ENCODE results near the gene NPDC1.
A peak's percentile ranks its signal among the peaks of the same experiment; 100 is the strongest.
"Not testable (repeated sequence)": the region's sequence is repeated elsewhere in the genome, so short reads cannot be mapped to it uniquely, and the experiment has no call there.

Gene NPDC1

GRCh38 chr9:137037035-137037434 is 8.9 kb downstream of the NPDC1 start:
- no peak for DNase-seq (ENCODE audit: low read depth)
- H3K4me3 ChIP-seq (ENCODE audit: control insufficient read depth, low read depth, low read length): no peak overlapping the region
- TF ChIP-seq CTCF (IDR thresholded peaks at IDR 0.05; ENCODE audit: control insufficient read depth, insufficient read depth, low read depth, low read length, missing control alignments): no peak

- TF ChIP-seq CTCF (IDR thresholded peaks at IDR 0.05; ENCODE audit: control insufficient read depth, insufficient read depth, low read depth, low read length, missing control alignments): no peak
- H3K4me3 ChIP-seq (ENCODE audit: control insufficient read depth, low read depth, low read length): no peak overlapping the region
- DNase-seq (ENCODE audit: low read depth): no peak
These were observed 10.0 kb downstream of the NPDC1 start for GRCh38 chr9:137035937-137036336.

DNA sequence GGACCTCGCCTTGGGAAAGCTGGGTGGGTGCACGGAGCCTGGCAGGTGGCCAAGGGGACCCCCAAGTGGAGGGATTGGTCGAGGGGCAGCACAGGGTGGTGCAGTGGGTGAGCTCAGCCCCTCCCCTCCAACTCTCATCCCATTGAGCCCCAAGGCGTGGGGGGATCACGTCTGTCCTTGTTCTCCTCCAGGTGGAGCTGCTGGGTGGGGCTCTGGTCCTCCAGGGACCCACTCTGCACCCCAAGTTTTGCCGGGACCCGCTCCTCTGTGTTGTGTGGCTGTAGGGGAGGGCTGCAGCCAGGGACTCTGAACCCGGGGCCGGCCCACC is 10.5 kb downstream of the NPDC1 start:
- H3K4me3 ChIP-seq (ENCODE audit: control insufficient read depth, low read depth, low read length): no peak overlapping the region
- no peak for DNase-seq (ENCODE audit: low read depth)
- no peak for TF ChIP-seq CTCF (IDR thresholded peaks at IDR 0.05; ENCODE audit: control insufficient read depth, insufficient read depth, low read depth, low read length, missing control alignments)

DNA sequence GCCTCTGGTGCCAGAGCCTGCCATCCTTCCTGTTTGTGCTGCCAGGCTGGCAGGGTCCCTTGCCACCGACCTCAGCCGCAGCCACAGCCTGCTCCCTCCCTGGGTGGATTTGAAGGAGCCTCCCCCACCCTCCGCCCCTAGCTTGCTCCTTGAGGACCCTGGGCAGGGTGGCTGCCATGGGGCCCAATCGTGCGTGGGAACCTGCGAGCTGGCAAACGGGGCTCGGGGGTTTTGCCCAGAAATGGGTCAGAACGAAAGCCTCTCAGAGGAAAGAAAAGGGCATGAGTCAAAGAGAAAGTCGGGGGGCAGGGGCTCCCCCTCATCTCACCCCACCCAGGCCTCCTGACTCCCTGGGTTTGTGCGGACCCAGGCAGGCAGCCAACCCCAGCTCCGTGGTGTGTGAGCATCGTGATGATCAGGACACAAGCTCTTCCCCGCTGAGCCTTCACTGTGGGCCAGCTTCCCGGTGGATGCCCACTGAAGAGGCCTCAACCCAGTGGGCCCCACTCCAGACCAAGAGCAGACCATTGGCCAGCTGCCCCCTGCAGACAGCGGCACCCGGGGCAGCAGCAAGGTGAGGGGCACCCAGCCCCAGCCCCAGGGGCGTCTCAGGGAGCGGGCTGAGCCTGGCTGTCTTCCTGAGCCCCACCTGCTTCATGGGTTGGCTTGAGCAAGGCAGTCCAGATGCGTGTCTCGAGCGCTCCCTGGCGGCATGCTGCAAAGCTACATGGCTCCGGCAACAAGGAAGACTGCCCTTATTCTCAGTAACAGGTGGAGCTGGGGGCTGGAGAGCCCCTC is 11.1 kb downstream of the NPDC1 start:
- H3K4me3 ChIP-seq (ENCODE audit: control insufficient read depth, low read depth, low read length): no peak overlapping the region
- peak; percentile 96 for TF ChIP-seq CTCF (IDR thresholded peaks at IDR 0.05; ENCODE audit: control insufficient read depth, insufficient read depth, low read depth, low read length, missing control alignments)

DNA sequence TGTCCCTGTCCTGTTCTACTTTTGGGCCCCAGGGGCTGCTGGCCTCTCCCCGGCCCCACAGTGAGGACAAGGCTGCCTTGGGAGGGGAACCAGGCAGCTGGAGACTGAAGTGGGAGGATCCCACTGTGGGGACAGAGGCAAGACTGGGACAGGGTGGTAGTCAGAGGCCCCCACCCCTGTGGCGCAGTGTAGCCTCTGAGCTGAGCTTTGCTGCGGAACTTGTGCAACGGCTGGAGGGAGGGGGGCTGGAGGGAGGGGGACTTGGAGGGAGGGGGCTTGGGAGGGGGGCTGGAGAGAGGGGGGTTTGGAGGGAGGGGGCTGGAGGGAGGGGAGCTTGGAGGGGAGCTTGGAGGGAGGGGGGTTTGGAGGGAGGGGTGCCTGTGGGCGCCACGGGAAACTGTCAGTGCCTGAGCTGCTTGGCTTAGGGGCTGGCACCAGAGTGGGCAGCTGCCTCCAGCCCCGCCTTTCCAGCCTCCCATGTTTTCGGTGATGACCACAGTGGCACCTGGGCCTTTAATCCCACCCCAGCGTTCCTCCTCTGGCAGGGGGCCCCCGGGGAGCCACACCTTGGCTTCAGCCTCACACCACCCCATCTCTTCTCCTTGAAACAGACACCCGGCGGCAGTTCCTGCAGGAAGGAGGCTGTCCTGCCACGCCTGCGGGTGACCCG is 11.8 kb downstream of the NPDC1 start:
- no peak for DNase-seq (ENCODE audit: low read depth)
- no peak for TF ChIP-seq CTCF (IDR thresholded peaks at IDR 0.05; ENCODE audit: control insufficient read depth, insufficient read depth, low read depth, low read length, missing control alignments)
- H3K4me3 ChIP-seq (ENCODE audit: control insufficient read depth, low read depth, low read length): no peak overlapping the region

More for the DNA sequence above, 11.1 kb downstream of the NPDC1 start:
- DNase-seq (ENCODE audit: low read depth): peak; percentile 33

- H3K4me3 ChIP-seq (ENCODE audit: control insufficient read depth, low read depth, low read length); DNase-seq (ENCODE audit: low read depth): not testable (repeated sequence)
These were observed 12.5 kb downstream of the NPDC1 start for GRCh38 chr9:137033481-137033880.

DNA sequence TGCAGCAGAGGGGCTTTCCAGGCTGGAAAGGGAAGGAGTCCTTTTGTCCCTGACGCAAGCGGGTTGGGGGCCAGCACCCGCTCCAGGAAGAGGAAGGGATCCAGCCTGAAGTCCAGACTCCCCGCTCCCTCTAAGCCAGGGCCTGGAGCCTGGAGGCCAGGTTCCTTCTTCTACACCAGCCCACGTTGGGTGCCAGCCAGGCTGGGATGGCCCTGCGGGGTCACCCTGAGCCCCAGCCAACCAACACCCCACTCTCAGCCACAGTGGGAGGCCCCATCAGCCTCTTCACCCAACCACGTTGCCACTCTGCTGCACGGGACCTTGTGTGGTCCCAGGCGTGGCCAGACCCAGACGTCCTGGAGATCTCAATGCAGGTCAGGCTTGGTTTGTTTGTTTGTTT is 13.1 kb downstream of the NPDC1 start:
- H3K4me3 ChIP-seq (ENCODE audit: control insufficient read depth, low read depth, low read length): no peak overlapping the region
- no peak for TF ChIP-seq CTCF (IDR thresholded peaks at IDR 0.05; ENCODE audit: control insufficient read depth, insufficient read depth, low read depth, low read length, missing control alignments)
- DNase-seq (ENCODE audit: low read depth): no peak

Measured in AG09309 (cell line).